HepG2 (cell line): Measurements from ENCODE around the gene FBXW8. TPM values are rescaled to one million over a fixed set of nuclear protein-coding genes. Genes with fewer than 3 reads are reported as not detected.

ENCODE experiments used
- BCL6 ChIP-seq: IDR thresholded peaks from 2 replicates; pipeline ENCODE4 v1.6.1; 2016; ENCODE audit warnings: missing genetic modification reagents, missing compliant biosample characterization
- CBX2 ChIP-seq, 2 experiments: fragments of 200-600 bp in 1 of 2; sonication (generic); formaldehyde crosslinking in 1 of 2; IDR thresholded peaks; 2 replicates each; pipeline versions ENCODE4 v1.7.0 to v1.8.1; 2018 to 2022; ENCODE audit warnings: low read depth in 2 of 2, low read length in 1 of 2, mild to moderate bottlenecking in 1 of 2, missing genetic modification reagents in 1 of 2
- HMG20A ChIP-seq: IDR thresholded peaks from 2 replicates; pipeline ENCODE4 v1.6.1; 2016; ENCODE audit warnings: borderline replicate concordance
- HMG20B ChIP-seq: conservative IDR thresholded peaks from 2 replicates; pipeline ENCODE4 v1.6.1; 2016; ENCODE audit warnings: missing genetic modification reagents, missing compliant biosample characterization
- KAT2B ChIP-seq: fragments of 150-350 bp; IDR thresholded peaks from 2 replicates; pipeline ENCODE4 v1.6.1; 2014; ENCODE audit warnings: low read depth, low read length, borderline replicate concordance
- RBM39 ChIP-seq: fragments of 200-400 bp; formaldehyde crosslinking; IDR thresholded peaks from one replicate; pipeline ENCODE4 v1.6.1; 2018; ENCODE audit warnings: antibody characterized with exemption, mild to moderate bottlenecking, low read depth, low read length; ENCODE audit not compliant: poor library complexity, severe bottlenecking
- TBL1XR1 ChIP-seq: fragments of 150-350 bp; IDR thresholded peaks from 2 replicates; pipeline ENCODE4 v1.6.1; 2014; ENCODE audit warnings: borderline replicate concordance, low read length; ENCODE audit not compliant: partially characterized antibody
- YEATS2 ChIP-seq: sonication (generic); formaldehyde crosslinking; IDR thresholded peaks from 2 replicates; pipeline ENCODE4 v1.4.0; 2020; ENCODE audit warnings: missing genetic modification reagents, borderline replicate concordance
- ZFP36 ChIP-seq: fragments of 150-350 bp; IDR thresholded peaks from 2 replicates; pipeline ENCODE4 v1.6.1; 2018; ENCODE audit warnings: borderline replicate concordance, low read length, low read depth; ENCODE audit not compliant: partially characterized antibody
- ZNF124 ChIP-seq: sonication (generic); formaldehyde crosslinking; IDR thresholded peaks from 2 replicates; pipeline ENCODE4 v1.4.0; 2020; ENCODE audit warnings: missing genetic modification reagents
- ZNF737 ChIP-seq: sonication (generic); formaldehyde crosslinking; IDR thresholded peaks from 2 replicates; pipeline ENCODE4 v1.5.0; 2020; ENCODE audit warnings: missing genetic modification reagents, mild to moderate bottlenecking, borderline replicate concordance
- polyA plus RNA-seq, 8 experiments: library from polyadenylated mRNA; depleted of rRNA in 3 of 8; stranded (reverse) in 7 of 8; unstranded in 1 of 8; fragments of >200 nt; fragmentation: Illumina TruSeq in 4 of 8; extraction: Trizol in 4 of 8; gene quantifications; 2 replicates each; pipeline versions ENCODE4 v1.2.1 to v1.2.3, GENCODE V29; 2011 to 2016; ENCODE audit warnings: low read depth in 4 of 8, missing spikeins in 1 of 8, mixed read lengths in 1 of 8; ENCODE audit not compliant: insufficient read depth in 1 of 8
- total RNA-seq, 5 experiments: library from RNA; depleted of rRNA; stranded (reverse); fragments of >200 nt; fragmentation: Illumina TruSeq; extraction: Trizol; gene quantifications; 2 replicates each; pipeline ENCODE4 v1.2.3, GENCODE V29; 2016; ENCODE audit warnings: low read depth in 1 of 5
- TF ChIP-seq, protein P1 (sequence below): IDR thresholded peaks from 2 replicates; pipeline ENCODE4 v1.4.0; 2020; ENCODE audit warnings: mild to moderate bottlenecking, missing genetic modification reagents
- TF ChIP-seq, protein P2 (sequence below): IDR thresholded peaks from 2 replicates; pipeline ENCODE4 v1.6.1; 2016; ENCODE audit warnings: control low read depth
- TF ChIP-seq, protein P3 (sequence below): sonication (generic); formaldehyde crosslinking; IDR thresholded peaks from 2 replicates; pipeline ENCODE4 v1.5.1; 2020; ENCODE audit warnings: mild to moderate bottlenecking, missing genetic modification reagents, borderline replicate concordance
- TF ChIP-seq, protein P4 (sequence below): sonication (generic); formaldehyde crosslinking; IDR thresholded peaks from 2 replicates; pipeline ENCODE4 v1.5.0; 2020; ENCODE audit warnings: mild to moderate bottlenecking, missing genetic modification reagents
- TF ChIP-seq, protein P5 (sequence below): sonication (generic); formaldehyde crosslinking; IDR thresholded peaks from 2 replicates; pipeline ENCODE4 v1.5.0; 2020; ENCODE audit warnings: mild to moderate bottlenecking, missing genetic modification reagents, borderline replicate concordance
- TF ChIP-seq, protein P6 (sequence below): sonication (generic); formaldehyde crosslinking; IDR thresholded peaks from 2 replicates; pipeline ENCODE4 v1.8.0; 2022; ENCODE audit warnings: missing genetic modification reagents, mild to moderate bottlenecking, inconsistent platforms, borderline replicate concordance

The FBXW8 gene
- total and polyA plus RNA-seq, 2 of the 13 experiments (the other 11 are each of a cell fraction or from before 2014, with no cell fraction given), result 5.1 to 5.9 TPM

DNA sequence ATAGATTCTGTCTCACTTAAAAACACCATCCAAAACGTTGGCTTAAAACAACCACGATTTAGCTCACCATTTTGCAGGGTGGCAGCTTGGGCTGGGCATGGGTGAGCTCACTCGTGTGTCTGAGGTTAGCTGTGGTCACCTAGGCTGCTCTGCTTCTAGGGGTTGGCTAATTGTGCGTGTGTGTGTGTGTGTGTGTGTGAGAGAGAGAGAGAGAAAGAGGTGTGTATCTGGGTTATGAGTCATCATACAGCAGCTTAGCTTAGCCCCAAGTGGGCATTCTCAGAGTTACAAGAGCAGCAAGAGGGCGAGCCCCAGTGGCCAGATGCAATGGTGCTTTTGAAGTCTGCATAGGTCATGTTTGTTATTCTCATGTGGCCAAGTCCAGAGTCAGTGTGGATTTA, 6.0 kb downstream of the FBXW8 start (continued):
- TF ChIP-seq, protein P1, sequence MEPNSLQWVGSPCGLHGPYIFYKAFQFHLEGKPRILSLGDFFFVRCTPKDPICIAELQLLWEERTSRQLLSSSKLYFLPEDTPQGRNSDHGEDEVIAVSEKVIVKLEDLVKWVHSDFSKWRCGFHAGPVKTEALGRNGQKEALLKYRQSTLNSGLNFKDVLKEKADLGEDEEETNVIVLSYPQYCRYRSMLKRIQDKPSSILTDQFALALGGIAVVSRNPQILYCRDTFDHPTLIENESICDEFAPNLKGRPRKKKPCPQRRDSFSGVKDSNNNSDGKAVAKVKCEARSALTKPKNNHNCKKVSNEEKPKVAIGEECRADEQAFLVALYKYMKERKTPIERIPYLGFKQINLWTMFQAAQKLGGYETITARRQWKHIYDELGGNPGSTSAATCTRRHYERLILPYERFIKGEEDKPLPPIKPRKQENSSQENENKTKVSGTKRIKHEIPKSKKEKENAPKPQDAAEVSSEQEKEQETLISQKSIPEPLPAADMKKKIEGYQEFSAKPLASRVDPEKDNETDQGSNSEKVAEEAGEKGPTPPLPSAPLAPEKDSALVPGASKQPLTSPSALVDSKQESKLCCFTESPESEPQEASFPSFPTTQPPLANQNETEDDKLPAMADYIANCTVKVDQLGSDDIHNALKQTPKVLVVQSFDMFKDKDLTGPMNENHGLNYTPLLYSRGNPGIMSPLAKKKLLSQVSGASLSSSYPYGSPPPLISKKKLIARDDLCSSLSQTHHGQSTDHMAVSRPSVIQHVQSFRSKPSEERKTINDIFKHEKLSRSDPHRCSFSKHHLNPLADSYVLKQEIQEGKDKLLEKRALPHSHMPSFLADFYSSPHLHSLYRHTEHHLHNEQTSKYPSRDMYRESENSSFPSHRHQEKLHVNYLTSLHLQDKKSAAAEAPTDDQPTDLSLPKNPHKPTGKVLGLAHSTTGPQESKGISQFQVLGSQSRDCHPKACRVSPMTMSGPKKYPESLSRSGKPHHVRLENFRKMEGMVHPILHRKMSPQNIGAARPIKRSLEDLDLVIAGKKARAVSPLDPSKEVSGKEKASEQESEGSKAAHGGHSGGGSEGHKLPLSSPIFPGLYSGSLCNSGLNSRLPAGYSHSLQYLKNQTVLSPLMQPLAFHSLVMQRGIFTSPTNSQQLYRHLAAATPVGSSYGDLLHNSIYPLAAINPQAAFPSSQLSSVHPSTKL (CRISPR knock-in tag), result peak; percentile 68
- TF ChIP-seq YEATS2 (CRISPR knock-in tag) (no peak), CBX2 (IDR thresholded peaks at IDR 0.05; ENCODE audit: low read depth, low read length) (no peak), CBX2 (CRISPR knock-in tag; IDR thresholded peaks at IDR 0.05; ENCODE audit: low read depth) (no peak), HMG20B (no peak; the same call in 1 of the 2 replicates), KAT2B (no peak), ZNF124 (CRISPR knock-in tag) (no peak), TBL1XR1 (no peak), ZNF737 (CRISPR knock-in tag) (no peak), HMG20A (peak; percentile 19; the same call in 1 of the 2 replicates), BCL6 (0 out of 2 replicates have a peak, but pooled peaks have one; percentile 28), ZFP36 (no peak), RBM39 (no peak)
- TF ChIP-seq, protein P2, sequence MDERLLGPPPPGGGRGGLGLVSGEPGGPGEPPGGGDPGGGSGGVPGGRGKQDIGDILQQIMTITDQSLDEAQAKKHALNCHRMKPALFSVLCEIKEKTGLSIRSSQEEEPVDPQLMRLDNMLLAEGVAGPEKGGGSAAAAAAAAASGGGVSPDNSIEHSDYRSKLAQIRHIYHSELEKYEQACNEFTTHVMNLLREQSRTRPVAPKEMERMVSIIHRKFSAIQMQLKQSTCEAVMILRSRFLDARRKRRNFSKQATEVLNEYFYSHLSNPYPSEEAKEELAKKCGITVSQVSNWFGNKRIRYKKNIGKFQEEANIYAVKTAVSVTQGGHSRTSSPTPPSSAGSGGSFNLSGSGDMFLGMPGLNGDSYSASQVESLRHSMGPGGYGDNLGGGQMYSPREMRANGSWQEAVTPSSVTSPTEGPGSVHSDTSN, result no peak
- TF ChIP-seq, protein P3, sequence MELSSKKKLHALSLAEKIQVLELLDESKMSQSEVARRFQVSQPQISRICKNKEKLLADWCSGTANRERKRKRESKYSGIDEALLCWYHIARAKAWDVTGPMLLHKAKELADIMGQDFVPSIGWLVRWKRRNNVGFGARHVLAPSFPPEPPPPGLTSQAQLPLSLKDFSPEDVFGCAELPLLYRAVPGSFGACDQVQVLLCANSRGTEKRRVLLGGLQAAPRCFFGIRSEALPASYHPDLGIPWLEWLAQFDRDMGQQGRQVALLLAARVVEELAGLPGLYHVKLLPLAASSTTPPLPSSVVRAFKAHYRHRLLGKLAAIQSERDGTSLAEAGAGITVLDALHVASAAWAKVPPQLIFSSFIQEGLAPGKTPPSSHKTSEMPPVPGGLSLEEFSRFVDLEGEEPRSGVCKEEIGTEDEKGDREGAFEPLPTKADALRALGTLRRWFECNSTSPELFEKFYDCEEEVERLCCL, result no peak
- TF ChIP-seq, protein P4, sequence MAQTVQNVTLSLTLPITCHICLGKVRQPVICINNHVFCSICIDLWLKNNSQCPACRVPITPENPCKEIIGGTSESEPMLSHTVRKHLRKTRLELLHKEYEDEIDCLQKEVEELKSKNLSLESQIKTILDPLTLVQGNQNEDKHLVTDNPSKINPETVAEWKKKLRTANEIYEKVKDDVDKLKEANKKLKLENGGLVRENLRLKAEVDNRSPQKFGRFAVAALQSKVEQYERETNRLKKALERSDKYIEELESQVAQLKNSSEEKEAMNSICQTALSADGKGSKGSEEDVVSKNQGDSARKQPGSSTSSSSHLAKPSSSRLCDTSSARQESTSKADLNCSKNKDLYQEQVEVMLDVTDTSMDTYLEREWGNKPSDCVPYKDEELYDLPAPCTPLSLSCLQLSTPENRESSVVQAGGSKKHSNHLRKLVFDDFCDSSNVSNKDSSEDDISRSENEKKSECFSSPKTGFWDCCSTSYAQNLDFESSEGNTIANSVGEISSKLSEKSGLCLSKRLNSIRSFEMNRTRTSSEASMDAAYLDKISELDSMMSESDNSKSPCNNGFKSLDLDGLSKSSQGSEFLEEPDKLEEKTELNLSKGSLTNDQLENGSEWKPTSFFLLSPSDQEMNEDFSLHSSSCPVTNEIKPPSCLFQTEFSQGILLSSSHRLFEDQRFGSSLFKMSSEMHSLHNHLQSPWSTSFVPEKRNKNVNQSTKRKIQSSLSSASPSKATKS (CRISPR knock-in tag), result no peak
- TF ChIP-seq, protein P5, sequence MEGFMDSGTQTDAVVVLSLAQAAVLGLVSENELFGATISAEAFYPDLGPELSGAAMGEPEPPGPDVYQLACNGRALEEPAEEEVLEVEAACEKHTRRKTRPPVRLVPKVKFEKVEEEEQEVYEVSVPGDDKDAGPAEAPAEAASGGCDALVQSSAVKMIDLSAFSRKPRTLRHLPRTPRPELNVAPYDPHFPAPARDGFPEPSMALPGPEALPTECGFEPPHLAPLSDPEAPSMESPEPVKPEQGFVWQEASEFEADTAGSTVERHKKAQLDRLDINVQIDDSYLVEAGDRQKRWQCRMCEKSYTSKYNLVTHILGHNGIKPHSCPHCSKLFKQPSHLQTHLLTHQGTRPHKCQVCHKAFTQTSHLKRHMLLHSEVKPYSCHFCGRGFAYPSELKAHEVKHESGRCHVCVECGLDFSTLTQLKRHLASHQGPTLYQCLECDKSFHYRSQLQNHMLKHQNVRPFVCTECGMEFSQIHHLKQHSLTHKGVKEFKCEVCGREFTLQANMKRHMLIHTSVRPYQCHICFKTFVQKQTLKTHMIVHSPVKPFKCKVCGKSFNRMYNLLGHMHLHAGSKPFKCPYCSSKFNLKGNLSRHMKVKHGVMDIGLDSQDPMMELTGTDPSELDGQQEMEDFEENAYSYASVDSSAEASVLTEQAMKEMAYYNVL (CRISPR knock-in tag), result peak; percentile 42; the same call in 1 of the 2 replicates
- TF ChIP-seq, protein P6, sequence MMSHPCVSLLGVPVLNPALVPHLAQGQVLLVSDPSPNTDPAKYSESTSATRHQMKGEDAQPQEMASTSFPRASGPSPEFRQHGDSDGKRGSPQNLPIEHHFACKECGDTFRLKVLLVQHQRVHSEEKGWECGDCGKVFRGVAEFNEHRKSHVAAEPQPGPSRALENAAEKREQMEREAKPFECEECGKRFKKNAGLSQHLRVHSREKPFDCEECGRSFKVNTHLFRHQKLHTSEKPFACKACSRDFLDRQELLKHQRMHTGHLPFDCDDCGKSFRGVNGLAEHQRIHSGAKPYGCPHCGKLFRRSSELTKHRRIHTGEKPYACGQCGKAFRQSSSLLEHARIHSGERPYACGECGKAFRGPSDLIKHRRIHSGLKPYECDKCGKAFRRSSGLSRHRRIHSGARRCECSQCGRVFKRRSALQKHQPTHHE, result no peak
